ENCODE results near the gene ST3GAL6.

The ST3GAL6 gene

DNA sequence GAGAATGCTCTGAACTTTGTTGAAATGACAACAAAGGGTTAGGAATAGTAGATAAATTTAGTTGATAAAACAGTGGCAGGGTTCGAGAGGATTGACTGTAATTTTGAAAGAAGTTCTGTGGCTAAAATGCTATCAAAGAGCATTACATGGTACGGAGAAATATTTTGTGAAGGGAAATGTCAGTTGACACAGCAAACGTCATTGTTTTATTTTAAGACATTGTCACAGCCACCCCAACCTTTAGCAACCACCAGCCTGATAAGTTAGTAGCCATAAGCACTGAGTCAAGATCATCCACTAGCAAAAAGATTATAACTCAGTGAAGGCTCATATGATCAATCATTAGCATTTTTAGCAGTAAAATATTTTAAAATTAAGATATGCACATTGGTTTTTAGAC lies 8.7 kb upstream of the ST3GAL6 start:
- Histone ChIP-seq H3K9ac (ENCODE audit: low read length) (no peak overlapping the region), H3K4me1 (ENCODE audit: insufficient read depth, low read length, severe bottlenecking) (no peaks in the 10 kb centered on the region), H4K20me1 (ENCODE audit: insufficient read depth, low read length) (no peaks in the 10 kb centered on the region), H3K36me3 (ENCODE audit: insufficient read depth, low read length) (no peaks in the 10 kb centered on the region), H3K9me2 (ENCODE audit: low read depth, low read length) (no peaks in the 10 kb centered on the region), H3F3A (ENCODE audit: insufficient read depth, low read length) (no peaks in the 10 kb centered on the region), H3K27ac (ENCODE audit: low read depth, low read length, poor library complexity, severe bottlenecking) (no peak overlapping the region), H3K4me2 (ENCODE audit: low read length) (no peak overlapping the region), H3K79me2 (ENCODE audit: insufficient read depth, low read length) (no peaks in the 10 kb centered on the region), H3K27me3 (ENCODE audit: insufficient read depth, low read length) (no peaks in the 10 kb centered on the region), H3K4me3 (ENCODE audit: low read depth, low read length, poor library complexity, severe bottlenecking) (no peak overlapping the region), H2AFZ (ENCODE audit: low read length) (no peak overlapping the region), H3K9me3 (ENCODE audit: low read length) (no peaks in the 10 kb centered on the region)
- no peak for TF ChIP-seq EZH2 (IDR thresholded peaks at IDR 0.05; ENCODE audit: borderline replicate concordance, low read length)
- TF ChIP-seq, protein P1, sequence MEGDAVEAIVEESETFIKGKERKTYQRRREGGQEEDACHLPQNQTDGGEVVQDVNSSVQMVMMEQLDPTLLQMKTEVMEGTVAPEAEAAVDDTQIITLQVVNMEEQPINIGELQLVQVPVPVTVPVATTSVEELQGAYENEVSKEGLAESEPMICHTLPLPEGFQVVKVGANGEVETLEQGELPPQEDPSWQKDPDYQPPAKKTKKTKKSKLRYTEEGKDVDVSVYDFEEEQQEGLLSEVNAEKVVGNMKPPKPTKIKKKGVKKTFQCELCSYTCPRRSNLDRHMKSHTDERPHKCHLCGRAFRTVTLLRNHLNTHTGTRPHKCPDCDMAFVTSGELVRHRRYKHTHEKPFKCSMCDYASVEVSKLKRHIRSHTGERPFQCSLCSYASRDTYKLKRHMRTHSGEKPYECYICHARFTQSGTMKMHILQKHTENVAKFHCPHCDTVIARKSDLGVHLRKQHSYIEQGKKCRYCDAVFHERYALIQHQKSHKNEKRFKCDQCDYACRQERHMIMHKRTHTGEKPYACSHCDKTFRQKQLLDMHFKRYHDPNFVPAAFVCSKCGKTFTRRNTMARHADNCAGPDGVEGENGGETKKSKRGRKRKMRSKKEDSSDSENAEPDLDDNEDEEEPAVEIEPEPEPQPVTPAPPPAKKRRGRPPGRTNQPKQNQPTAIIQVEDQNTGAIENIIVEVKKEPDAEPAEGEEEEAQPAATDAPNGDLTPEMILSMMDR (IDR thresholded peaks at IDR 0.05; ENCODE audit: low read length) = no peak

DNA sequence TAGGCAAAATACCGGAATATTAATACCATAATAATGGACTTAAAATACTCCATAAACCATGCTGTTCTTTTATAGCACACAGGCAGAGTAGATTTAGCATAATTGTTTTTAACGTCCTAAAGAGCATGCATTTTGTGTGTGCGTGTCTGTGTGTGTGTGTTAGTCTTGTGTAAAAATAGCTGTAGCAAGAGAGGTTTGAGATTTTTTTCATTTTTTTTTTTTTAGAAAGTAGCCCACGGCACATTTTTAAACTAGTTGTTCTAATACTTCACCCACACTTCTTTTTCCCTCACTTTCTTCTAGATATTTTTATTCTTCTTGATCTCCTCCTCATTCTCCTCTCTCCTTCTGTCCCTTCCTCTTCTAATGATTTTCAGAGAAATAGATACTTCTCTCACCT lies 7.5 kb upstream of the ST3GAL6 start:
- Histone ChIP-seq H3K27ac (ENCODE audit: low read depth, low read length, poor library complexity, severe bottlenecking) (no peak overlapping the region), H3F3A (ENCODE audit: insufficient read depth, low read length) (no peaks in the 10 kb centered on the region), H3K9me2 (ENCODE audit: low read depth, low read length) (no peaks in the 10 kb centered on the region), H3K27me3 (ENCODE audit: insufficient read depth, low read length) (no peaks in the 10 kb centered on the region), H3K4me1 (ENCODE audit: insufficient read depth, low read length, severe bottlenecking) (no peaks in the 10 kb centered on the region), H3K79me2 (ENCODE audit: insufficient read depth, low read length) (no peaks in the 10 kb centered on the region), H2AFZ (ENCODE audit: low read length) (no peak overlapping the region), H3K9me3 (ENCODE audit: low read length) (no peaks in the 10 kb centered on the region), H4K20me1 (ENCODE audit: insufficient read depth, low read length) (no peaks in the 10 kb centered on the region), H3K9ac (ENCODE audit: low read length) (no peak overlapping the region), H3K4me3 (ENCODE audit: low read depth, low read length, poor library complexity, severe bottlenecking) (no peak overlapping the region), H3K36me3 (ENCODE audit: insufficient read depth, low read length) (no peaks in the 10 kb centered on the region), H3K4me2 (ENCODE audit: low read length) (no peak overlapping the region)
- TF ChIP-seq, protein P1 (IDR thresholded peaks at IDR 0.05; ENCODE audit: low read length) = no peak
- TF ChIP-seq EZH2 (IDR thresholded peaks at IDR 0.05; ENCODE audit: borderline replicate concordance, low read length) = no peak

DNA sequence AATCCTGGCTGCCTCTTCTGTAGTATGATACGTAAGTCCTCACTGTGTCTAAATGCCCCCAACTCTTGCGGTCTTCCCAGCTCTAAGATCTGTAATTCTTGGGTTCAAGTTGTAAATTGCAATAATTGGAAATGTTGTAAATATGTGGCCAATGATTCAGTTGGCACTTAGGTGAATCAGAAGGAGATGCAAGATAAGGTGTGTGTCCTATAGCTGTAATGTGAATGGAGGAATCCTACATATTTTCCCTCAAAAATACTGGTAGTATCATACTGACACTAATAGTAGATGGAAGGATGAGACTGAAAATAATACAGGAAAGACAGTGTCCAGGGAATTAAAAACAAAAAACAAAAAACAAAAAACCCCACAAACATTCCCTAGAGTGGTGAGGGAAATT lies 3.5 kb upstream of the ST3GAL6 start:
- Histone ChIP-seq H3K9me2 (ENCODE audit: low read depth, low read length) (no peaks in the 10 kb centered on the region), H3K9me3 (ENCODE audit: low read length) (no peaks in the 10 kb centered on the region), H4K20me1 (ENCODE audit: insufficient read depth, low read length) (no peaks in the 10 kb centered on the region), H3F3A (ENCODE audit: insufficient read depth, low read length) (no peaks in the 10 kb centered on the region), H3K4me3 (ENCODE audit: low read depth, low read length, poor library complexity, severe bottlenecking) (no peak overlapping the region), H2AFZ (ENCODE audit: low read length) (no peak overlapping the region), H3K9ac (ENCODE audit: low read length) (no peak overlapping the region), H3K27me3 (ENCODE audit: insufficient read depth, low read length) (no peaks in the 10 kb centered on the region), H3K27ac (ENCODE audit: low read depth, low read length, poor library complexity, severe bottlenecking) (no peak overlapping the region), H3K4me2 (ENCODE audit: low read length) (no peak overlapping the region), H3K36me3 (ENCODE audit: insufficient read depth, low read length) (no peaks in the 10 kb centered on the region), H3K79me2 (ENCODE audit: insufficient read depth, low read length) (no peaks in the 10 kb centered on the region), H3K4me1 (ENCODE audit: insufficient read depth, low read length, severe bottlenecking) (no peaks in the 10 kb centered on the region)
- TF ChIP-seq, protein P1 (IDR thresholded peaks at IDR 0.05; ENCODE audit: low read length) = no peak
- no peak for TF ChIP-seq EZH2 (IDR thresholded peaks at IDR 0.05; ENCODE audit: borderline replicate concordance, low read length)
